ENCODE results near the gene ROGDI.

GRCh38 chr16:4790871-4791270, 11.6 kb downstream of the ROGDI start:
- TF ChIP-seq EGR1 (IDR thresholded peaks at IDR 0.05; ENCODE audit: low read depth in 2 of 2) (no peak), TAF1 (conservative IDR thresholded peaks at IDR 0.05) (no peak), CTCF (IDR thresholded peaks at IDR 0.05; ENCODE audit: low read depth, low read length, missing input control) (no peak), YY1 (IDR thresholded peaks at IDR 0.05) (no peak), GABPA (IDR thresholded peaks at IDR 0.05 in 1 of 2, conservative IDR thresholded peaks at IDR 0.05 in 1 of 2) (no peak), MAX (IDR thresholded peaks at IDR 0.05) (no peak), SP1 (IDR thresholded peaks at IDR 0.05) (no peak), JUND (IDR thresholded peaks at IDR 0.05) (no peak), REST (IDR thresholded peaks at IDR 0.05) (no peak), RAD21 (IDR thresholded peaks at IDR 0.05) (no peak), FOXA1 (IDR thresholded peaks at IDR 0.05) (no peak), NR2F2 (IDR thresholded peaks at IDR 0.05) (no peak)
- TF ChIP-seq, protein P1, sequence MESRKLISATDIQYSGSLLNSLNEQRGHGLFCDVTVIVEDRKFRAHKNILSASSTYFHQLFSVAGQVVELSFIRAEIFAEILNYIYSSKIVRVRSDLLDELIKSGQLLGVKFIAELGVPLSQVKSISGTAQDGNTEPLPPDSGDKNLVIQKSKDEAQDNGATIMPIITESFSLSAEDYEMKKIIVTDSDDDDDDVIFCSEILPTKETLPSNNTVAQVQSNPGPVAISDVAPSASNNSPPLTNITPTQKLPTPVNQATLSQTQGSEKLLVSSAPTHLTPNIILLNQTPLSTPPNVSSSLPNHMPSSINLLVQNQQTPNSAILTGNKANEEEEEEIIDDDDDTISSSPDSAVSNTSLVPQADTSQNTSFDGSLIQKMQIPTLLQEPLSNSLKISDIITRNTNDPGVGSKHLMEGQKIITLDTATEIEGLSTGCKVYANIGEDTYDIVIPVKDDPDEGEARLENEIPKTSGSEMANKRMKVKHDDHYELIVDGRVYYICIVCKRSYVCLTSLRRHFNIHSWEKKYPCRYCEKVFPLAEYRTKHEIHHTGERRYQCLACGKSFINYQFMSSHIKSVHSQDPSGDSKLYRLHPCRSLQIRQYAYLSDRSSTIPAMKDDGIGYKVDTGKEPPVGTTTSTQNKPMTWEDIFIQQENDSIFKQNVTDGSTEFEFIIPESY (IDR thresholded peaks at IDR 0.05), result no peak
- TF ChIP-seq, protein P2, sequence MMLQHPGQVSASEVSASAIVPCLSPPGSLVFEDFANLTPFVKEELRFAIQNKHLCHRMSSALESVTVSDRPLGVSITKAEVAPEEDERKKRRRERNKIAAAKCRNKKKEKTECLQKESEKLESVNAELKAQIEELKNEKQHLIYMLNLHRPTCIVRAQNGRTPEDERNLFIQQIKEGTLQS (IDR thresholded peaks at IDR 0.05), result no peak

Measured in liver (tissue), 3 donors.